Neuronal stem cell (in vitro differentiated cells): ENCODE data around the gene WWP2.
A peak's percentile ranks its signal among the peaks of the same experiment; 100 is the strongest.

Experiments used
- DNase-seq: peaks from one replicate; pipeline ENCODE4 v3.0.0-alpha.2; 2013; ENCODE audit warnings: low spot score
- H2AFZ ChIP-seq: one replicate; pipeline ENCODE4 v1.6.1; 2013; ENCODE audit warnings: mild to moderate bottlenecking, low read length, inconsistent platforms
- H2AK5ac ChIP-seq: 2 replicates; pipeline ENCODE4 v1.6.1; 2013; ENCODE audit warnings: low read depth, mild to moderate bottlenecking, inconsistent platforms, low read length, moderate library complexity, mixed read lengths
- H2BK120ac ChIP-seq: 2 replicates; pipeline ENCODE4 v1.6.1; 2013; ENCODE audit warnings: low read depth, mild to moderate bottlenecking, inconsistent platforms, low read length, moderate library complexity, mixed read lengths
- H2BK12ac ChIP-seq: one replicate; pipeline ENCODE4 v1.6.1; 2013; ENCODE audit warnings: low read length, inconsistent platforms
- H2BK15ac ChIP-seq: 2 replicates; pipeline ENCODE4 v1.6.1; 2013; ENCODE audit warnings: mild to moderate bottlenecking, low read length, inconsistent platforms, mixed read lengths
- H2BK5ac ChIP-seq: one replicate; pipeline ENCODE4 v1.6.1; 2013; ENCODE audit warnings: inconsistent platforms, mild to moderate bottlenecking, low read length, moderate library complexity
- H3K14ac ChIP-seq: one replicate; pipeline ENCODE4 v1.6.1; 2013; ENCODE audit warnings: low read length, inconsistent platforms
- H3K18ac ChIP-seq: 2 replicates; pipeline ENCODE4 v1.6.1; 2013; ENCODE audit warnings: low read length, inconsistent platforms
- H3K23ac ChIP-seq: 2 replicates; pipeline ENCODE4 v1.6.1; 2013; ENCODE audit warnings: low read depth, mild to moderate bottlenecking, mixed read lengths, low read length, inconsistent platforms; ENCODE audit not compliant: poor library complexity
- H3K27ac ChIP-seq: replicated peaks from 3 replicates; pipeline ENCODE4 v1.5.1; 2013; ENCODE audit warnings: low read length, inconsistent platforms
- H3K27me3 ChIP-seq, 3 experiments: 2 replicates each; pipeline ENCODE4 v1.6.1; 2013; ENCODE audit warnings: low read length in 3 of 3, mild to moderate bottlenecking in 2 of 3, inconsistent platforms in 1 of 3, low read depth in 1 of 3, mixed read lengths in 1 of 3, moderate library complexity in 1 of 3; ENCODE audit not compliant: control insufficient read depth in 3 of 3, insufficient read depth in 3 of 3
- H3K36me3 ChIP-seq, 2 donors: replicated peaks in 1 of 2; 2 replicates each; pipeline ENCODE4 v1.6.1; 2013; ENCODE audit warnings: low read length in 2 of 2; ENCODE audit not compliant: control insufficient read depth in 2 of 2, insufficient read depth in 2 of 2
- H3K4ac ChIP-seq: 2 replicates; pipeline ENCODE4 v1.6.1; 2013; ENCODE audit warnings: inconsistent platforms, mild to moderate bottlenecking, low read length, moderate library complexity
- H3K4me1 ChIP-seq, 2 donors: 1 replicate in 1 of 2; 2 replicates in 1 of 2; pipeline ENCODE4 v1.6.1; 2013; ENCODE audit warnings: low read length in 2 of 2, low read depth in 1 of 2; ENCODE audit not compliant: control insufficient read depth in 2 of 2, insufficient read depth in 1 of 2
- H3K4me2 ChIP-seq: one replicate; pipeline ENCODE4 v1.6.1; 2013; ENCODE audit warnings: mild to moderate bottlenecking, low read length, inconsistent platforms; ENCODE audit not compliant: insufficient read depth, poor library complexity, severe bottlenecking
- H3K4me3 ChIP-seq, 2 donors: 2 replicates each; pipeline ENCODE4 v1.5.1; 2013; ENCODE audit warnings: low read length in 2 of 2, mild to moderate bottlenecking in 2 of 2, inconsistent platforms in 1 of 2, moderate library complexity in 1 of 2
- H3K79me1 ChIP-seq: one replicate; pipeline ENCODE4 v1.6.1; 2013; ENCODE audit warnings: low read depth, mild to moderate bottlenecking, inconsistent platforms, low read length, moderate library complexity
- H3K9ac ChIP-seq: one replicate; pipeline ENCODE4 v1.6.1; 2013; ENCODE audit warnings: mild to moderate bottlenecking, low read depth, low read length, inconsistent platforms; ENCODE audit not compliant: poor library complexity
- H3K9me3 ChIP-seq, 2 donors: replicated peaks in 1 of 2; 2 replicates each; pipeline versions ENCODE3 to v1.6.1; 2013; ENCODE audit warnings: low read length in 2 of 2, mild to moderate bottlenecking in 2 of 2, inconsistent platforms in 1 of 2, low read depth in 1 of 2, mixed read lengths in 1 of 2, moderate library complexity in 1 of 2; ENCODE audit not compliant: control insufficient read depth in 2 of 2, insufficient read depth in 1 of 2
- H4K8ac ChIP-seq: one replicate; pipeline ENCODE4 v1.6.1; 2013; ENCODE audit warnings: low read depth, mild to moderate bottlenecking, inconsistent platforms, low read length, moderate library complexity
- H4K91ac ChIP-seq: one replicate; pipeline ENCODE4 v1.6.1; 2013; ENCODE audit warnings: low read length, low read depth, mild to moderate bottlenecking, inconsistent platforms; ENCODE audit not compliant: poor library complexity
- WGBS, 2 donors: extraction: QIAGEN DNeasy Blood & Tissue Kit; methylation state at CpG; one replicate each; pipeline ENCODE4 v1.1.7; 2013; ENCODE audit warnings: missing lambda C conversion rate in 2 of 2, mixed read lengths in 1 of 2; ENCODE audit not compliant: insufficient read length in 2 of 2, insufficient replicate concordance in 1 of 2; ENCODE audit errors: extremely low coverage in 2 of 2; 5-methylcytosine and 5-hydroxymethylcytosine counted together

The WWP2 gene

DNA sequence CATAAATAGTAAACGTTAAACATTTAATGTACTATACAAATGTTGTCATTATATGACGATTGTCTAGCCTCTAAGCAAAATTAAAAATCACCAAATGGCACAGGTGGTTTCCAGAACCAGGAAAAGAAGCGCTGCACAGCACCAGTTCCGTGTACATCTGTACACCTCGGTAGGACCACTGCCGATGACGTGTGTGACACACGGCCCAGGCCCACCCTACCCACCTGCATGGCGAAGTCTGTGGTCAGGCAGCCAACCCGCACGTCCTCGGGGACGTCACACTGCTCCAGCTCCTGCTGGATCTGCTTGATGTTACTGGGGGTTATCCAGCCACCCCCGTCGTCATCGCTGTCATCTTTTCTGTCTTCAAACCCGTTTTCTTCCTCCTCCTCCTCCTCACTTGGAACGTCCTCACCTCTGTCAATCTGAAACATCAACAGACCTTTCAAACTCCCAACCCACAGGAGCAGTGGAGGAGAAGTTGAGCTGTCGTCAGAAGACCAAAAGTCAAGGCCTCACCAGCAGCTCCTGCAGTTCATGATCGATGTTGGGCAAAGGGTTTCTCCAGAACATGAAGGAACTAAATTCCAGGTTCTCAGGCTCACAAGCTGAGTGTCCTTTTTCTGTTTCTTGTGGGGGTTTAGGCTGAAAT, 13.3 kb upstream of the WWP2 start:
- no peak overlapping the region for H2BK12ac ChIP-seq
- H3K27ac ChIP-seq = no peak overlapping the region
- no peak overlapping the region for H2BK5ac ChIP-seq
- H3K18ac ChIP-seq = no peak overlapping the region
- peaks cover 0 to 3% of the 10 kb centered on the region in 2 donors for H3K4me1 ChIP-seq
- no peak overlapping the region for H3K14ac ChIP-seq
- no peak overlapping the region for H2BK120ac ChIP-seq
- no peak overlapping the region for H4K8ac ChIP-seq
- H3K27me3 ChIP-seq = no peaks in the 10 kb centered on the region
- H4K91ac ChIP-seq = no peak overlapping the region
- no peak overlapping the region for H2AFZ ChIP-seq
- H3K9me3 ChIP-seq = no peaks in the 10 kb centered on the region
- peaks cover 6% of the 10 kb centered on the region for H3K79me1 ChIP-seq
- no peak overlapping the region for H2AK5ac ChIP-seq
- H3K4ac ChIP-seq = no peak overlapping the region
- no peak overlapping the region for H3K9ac ChIP-seq
- H3K4me3 ChIP-seq = no peak overlapping the region
- no peak overlapping the region for H2BK15ac ChIP-seq
- DNase-seq = no peak
- peaks cover 50 to 95% of the 10 kb centered on the region in 2 donors for H3K36me3 ChIP-seq
- no peak overlapping the region for H3K4me2 ChIP-seq
- WGBS, 2 donors = no CpG with 5 or more reads among the region's 20 CpGs
- no peak overlapping the region for H3K23ac ChIP-seq

GRCh38 chr16:69754143-69754468, 8.0 kb upstream of the WWP2 start:
- H3K4ac ChIP-seq = no peak overlapping the region
- WGBS, 2 donors = no CpG with 5 or more reads among the region's 4 CpGs
- peak overlapping the region; percentile 86 for H3K23ac ChIP-seq
- no peak overlapping the region for H2BK120ac ChIP-seq
- peak overlapping the region; percentile 41 for H3K4me2 ChIP-seq
- H3K27me3 ChIP-seq = no peaks in the 10 kb centered on the region
- H4K91ac ChIP-seq = no peak overlapping the region
- H2BK5ac ChIP-seq = no peak overlapping the region
- no peak overlapping the region for H2BK12ac ChIP-seq
- peaks cover 0 to 3% of the 10 kb centered on the region in 2 donors for H3K4me1 ChIP-seq
- H3K18ac ChIP-seq = no peak overlapping the region
- H2AK5ac ChIP-seq = no peak overlapping the region
- no peak for DNase-seq
- no peak overlapping the region for H3K14ac ChIP-seq
- H3K9ac ChIP-seq = peak overlapping the region; percentile 99
- H3K36me3 ChIP-seq = peaks cover 10 to 42% of the 10 kb centered on the region in 2 donors
- H3K9me3 ChIP-seq = no peaks in the 10 kb centered on the region
- H2AFZ ChIP-seq = peak overlapping the region; percentile 92
- H3K27ac ChIP-seq = no peak overlapping the region
- peak overlapping the region; percentile 89 to 90 for H3K4me3 ChIP-seq
- no peak overlapping the region for H4K8ac ChIP-seq
- no peak overlapping the region for H2BK15ac ChIP-seq
- peaks cover 8% of the 10 kb centered on the region for H3K79me1 ChIP-seq

DNA sequence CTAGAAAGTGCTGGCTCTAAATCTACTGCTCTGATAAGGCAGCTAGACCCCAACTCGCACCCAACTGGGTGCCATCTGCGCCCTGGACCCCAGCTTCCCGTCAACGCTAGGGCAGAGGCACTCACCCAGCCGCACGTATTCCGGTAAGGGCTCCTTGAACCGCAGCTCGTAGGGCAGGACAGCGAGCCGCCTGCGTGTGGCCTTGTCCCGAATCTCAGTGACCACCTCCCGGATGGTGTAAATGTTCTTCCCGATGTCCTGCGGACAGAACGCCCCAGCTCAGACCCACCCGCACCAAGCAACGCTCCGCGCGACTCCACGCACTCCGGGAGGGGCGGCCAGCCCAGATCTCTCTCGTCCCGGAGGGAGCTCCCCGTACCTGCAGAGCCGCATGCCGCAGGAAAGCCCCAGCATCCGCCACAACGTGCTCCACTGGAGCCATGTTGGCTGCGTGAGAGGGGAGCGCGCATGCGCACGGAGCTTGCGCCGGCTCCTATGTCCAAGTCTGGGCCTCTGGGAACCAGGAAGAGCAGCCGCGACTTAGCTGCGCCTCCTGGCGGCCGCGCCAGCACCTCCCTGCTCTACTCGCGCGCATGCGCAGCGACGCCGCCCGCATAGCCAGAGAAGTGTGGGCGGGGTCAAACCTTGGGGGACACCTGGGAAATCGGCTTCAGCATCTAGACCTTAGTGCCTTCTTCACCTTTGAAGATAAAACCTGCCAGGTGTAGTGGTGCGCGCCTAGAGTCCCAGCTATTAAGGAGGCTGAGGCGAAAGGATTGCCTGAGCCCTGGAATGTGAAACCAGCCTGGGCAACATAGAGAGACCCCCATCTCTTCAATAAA, 7.4 kb upstream of the WWP2 start, which contains the start of gene NOB1:
Gene NOB1 (minus strand): TSS at position 458 of the 842 bp plus-strand sequence. CDS start 16 bp downstream, at position 442.
- Histone ChIP-seq H3K27ac (no peak within 1 kb of the TSS), H3K14ac (no peak within 1 kb of the TSS), H3K36me3 (peaks cover 6 to 36% of the 10 kb centered on the region in 2 donors), H3K18ac (peak within 1 kb of the TSS; percentile 91), H2BK120ac (no peak within 1 kb of the TSS), H3K4me3 (peak within 1 kb of the TSS; percentile 89 to 90), H3K4me1 (peaks cover 0 to 3% of the 10 kb centered on the region in 2 donors), H2BK5ac (peak within 1 kb of the TSS; percentile 30), H3K23ac (peak within 1 kb of the TSS; percentile 86), H2AFZ (peak within 1 kb of the TSS; percentile 92), H3K27me3 (no peaks in the 10 kb centered on the region), H3K79me1 (peaks cover 8% of the 10 kb centered on the region), H3K4me2 (peak within 1 kb of the TSS; percentile 54), H3K9me3 (no peaks in the 10 kb centered on the region), H2BK12ac (no peak within 1 kb of the TSS), H2BK15ac (no peak within 1 kb of the TSS), H3K4ac (no peak within 1 kb of the TSS), H3K9ac (peak within 1 kb of the TSS; percentile 99), H4K91ac (no peak within 1 kb of the TSS), H4K8ac (peak within 1 kb of the TSS; percentile 58), H2AK5ac (peak within 1 kb of the TSS; percentile 20)
- no CpG with 5 or more reads among the region's 58 CpGs for WGBS, 2 donors
- peak; percentile 98 for DNase-seq

DNA sequence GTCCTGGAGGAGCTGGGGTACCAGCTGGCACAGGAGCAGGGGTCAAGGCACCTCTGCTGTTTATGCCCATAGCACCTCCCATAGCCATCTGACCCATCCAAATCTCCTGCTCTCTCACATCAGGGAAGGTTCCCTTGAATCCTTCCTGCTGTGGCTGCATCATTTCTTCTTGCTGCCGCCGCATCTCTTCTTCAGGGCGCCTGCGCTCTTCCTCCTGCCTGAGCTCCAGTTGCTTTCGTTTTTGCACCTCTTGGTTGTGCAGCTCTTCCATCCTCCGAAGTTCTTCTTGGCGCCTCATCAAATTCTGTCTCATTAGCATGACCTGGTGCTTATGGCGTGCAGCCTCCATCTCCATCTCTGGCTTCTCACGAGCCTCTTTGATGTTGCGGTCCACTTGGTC, 5.4 kb upstream of the WWP2 start:
- H3K9ac ChIP-seq = no peak overlapping the region
- no peak overlapping the region for H2BK15ac ChIP-seq
- no peak overlapping the region for H2BK12ac ChIP-seq
- H2BK120ac ChIP-seq = no peak overlapping the region
- H3K27me3 ChIP-seq = no peaks in the 10 kb centered on the region
- peaks cover 0 to 17% of the 10 kb centered on the region in 2 donors for H3K36me3 ChIP-seq
- H2AFZ ChIP-seq = peak overlapping the region; percentile 49
- no peak overlapping the region for H2AK5ac ChIP-seq
- DNase-seq = no peak
- no peak overlapping the region for H2BK5ac ChIP-seq
- no CpG with 5 or more reads among the region's 10 CpGs for WGBS, 2 donors
- H3K9me3 ChIP-seq = no peaks in the 10 kb centered on the region
- H3K79me1 ChIP-seq = peaks cover 6% of the 10 kb centered on the region
- no peak overlapping the region for H3K4me2 ChIP-seq
- H4K91ac ChIP-seq = no peak overlapping the region
- no peak overlapping the region for H3K14ac ChIP-seq
- peaks cover 0 to 3% of the 10 kb centered on the region in 2 donors for H3K4me1 ChIP-seq
- H3K4ac ChIP-seq = no peak overlapping the region
- H3K18ac ChIP-seq = no peak overlapping the region
- no peak overlapping the region for H4K8ac ChIP-seq
- no peak overlapping the region for H3K4me3 ChIP-seq
- H3K23ac ChIP-seq = no peak overlapping the region
- H3K27ac ChIP-seq = no peak overlapping the region
